ENCODE results near the gene ORC5. TPM values are rescaled to one million over a fixed set of nuclear protein-coding genes. Genes with fewer than 3 reads are reported as not detected.

Gene ORC5
- total and polyA plus RNA-seq, 2 experiments from 2014 or later, result 10.9 to 89.0 TPM

- no peak overlapping the region for H2AFZ ChIP-seq
- H4K20me1 ChIP-seq (replicated peaks; ENCODE audit: insufficient read depth), result no peaks in the 10 kb centered on the region
- H3K27me3 Mint-ChIP-seq (ENCODE audit: insufficient read depth, low read depth, poor library complexity), result peaks cover 2% of the 10 kb centered on the region
- H3K9me3 Mint-ChIP-seq, result no peaks in the 10 kb centered on the region
- no peaks in the 10 kb centered on the region; the same call in 2 of the 3 replicates for H3K36me3 Mint-ChIP-seq (ENCODE audit: low read depth)
- TF ChIP-seq REST (IDR thresholded peaks at IDR 0.05; ENCODE audit: unreplicated experiment), result no peak
- TF ChIP-seq, protein P1, sequence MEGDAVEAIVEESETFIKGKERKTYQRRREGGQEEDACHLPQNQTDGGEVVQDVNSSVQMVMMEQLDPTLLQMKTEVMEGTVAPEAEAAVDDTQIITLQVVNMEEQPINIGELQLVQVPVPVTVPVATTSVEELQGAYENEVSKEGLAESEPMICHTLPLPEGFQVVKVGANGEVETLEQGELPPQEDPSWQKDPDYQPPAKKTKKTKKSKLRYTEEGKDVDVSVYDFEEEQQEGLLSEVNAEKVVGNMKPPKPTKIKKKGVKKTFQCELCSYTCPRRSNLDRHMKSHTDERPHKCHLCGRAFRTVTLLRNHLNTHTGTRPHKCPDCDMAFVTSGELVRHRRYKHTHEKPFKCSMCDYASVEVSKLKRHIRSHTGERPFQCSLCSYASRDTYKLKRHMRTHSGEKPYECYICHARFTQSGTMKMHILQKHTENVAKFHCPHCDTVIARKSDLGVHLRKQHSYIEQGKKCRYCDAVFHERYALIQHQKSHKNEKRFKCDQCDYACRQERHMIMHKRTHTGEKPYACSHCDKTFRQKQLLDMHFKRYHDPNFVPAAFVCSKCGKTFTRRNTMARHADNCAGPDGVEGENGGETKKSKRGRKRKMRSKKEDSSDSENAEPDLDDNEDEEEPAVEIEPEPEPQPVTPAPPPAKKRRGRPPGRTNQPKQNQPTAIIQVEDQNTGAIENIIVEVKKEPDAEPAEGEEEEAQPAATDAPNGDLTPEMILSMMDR (conservative IDR thresholded peaks at IDR 0.05; ENCODE audit: low read depth in 2 of 2), result no peak
- no peak for TF ChIP-seq CREB1 (CRISPR knock-in tag; IDR thresholded peaks at IDR 0.05; ENCODE audit: low read depth)
- TF ChIP-seq EZH2phosphoT487 (IDR thresholded peaks at IDR 0.05; ENCODE audit: unreplicated experiment), result no peak
- no peak for TF ChIP-seq STAT1 (IDR thresholded peaks at IDR 0.05; ENCODE audit: unreplicated experiment)
- TF ChIP-seq, protein P2, sequence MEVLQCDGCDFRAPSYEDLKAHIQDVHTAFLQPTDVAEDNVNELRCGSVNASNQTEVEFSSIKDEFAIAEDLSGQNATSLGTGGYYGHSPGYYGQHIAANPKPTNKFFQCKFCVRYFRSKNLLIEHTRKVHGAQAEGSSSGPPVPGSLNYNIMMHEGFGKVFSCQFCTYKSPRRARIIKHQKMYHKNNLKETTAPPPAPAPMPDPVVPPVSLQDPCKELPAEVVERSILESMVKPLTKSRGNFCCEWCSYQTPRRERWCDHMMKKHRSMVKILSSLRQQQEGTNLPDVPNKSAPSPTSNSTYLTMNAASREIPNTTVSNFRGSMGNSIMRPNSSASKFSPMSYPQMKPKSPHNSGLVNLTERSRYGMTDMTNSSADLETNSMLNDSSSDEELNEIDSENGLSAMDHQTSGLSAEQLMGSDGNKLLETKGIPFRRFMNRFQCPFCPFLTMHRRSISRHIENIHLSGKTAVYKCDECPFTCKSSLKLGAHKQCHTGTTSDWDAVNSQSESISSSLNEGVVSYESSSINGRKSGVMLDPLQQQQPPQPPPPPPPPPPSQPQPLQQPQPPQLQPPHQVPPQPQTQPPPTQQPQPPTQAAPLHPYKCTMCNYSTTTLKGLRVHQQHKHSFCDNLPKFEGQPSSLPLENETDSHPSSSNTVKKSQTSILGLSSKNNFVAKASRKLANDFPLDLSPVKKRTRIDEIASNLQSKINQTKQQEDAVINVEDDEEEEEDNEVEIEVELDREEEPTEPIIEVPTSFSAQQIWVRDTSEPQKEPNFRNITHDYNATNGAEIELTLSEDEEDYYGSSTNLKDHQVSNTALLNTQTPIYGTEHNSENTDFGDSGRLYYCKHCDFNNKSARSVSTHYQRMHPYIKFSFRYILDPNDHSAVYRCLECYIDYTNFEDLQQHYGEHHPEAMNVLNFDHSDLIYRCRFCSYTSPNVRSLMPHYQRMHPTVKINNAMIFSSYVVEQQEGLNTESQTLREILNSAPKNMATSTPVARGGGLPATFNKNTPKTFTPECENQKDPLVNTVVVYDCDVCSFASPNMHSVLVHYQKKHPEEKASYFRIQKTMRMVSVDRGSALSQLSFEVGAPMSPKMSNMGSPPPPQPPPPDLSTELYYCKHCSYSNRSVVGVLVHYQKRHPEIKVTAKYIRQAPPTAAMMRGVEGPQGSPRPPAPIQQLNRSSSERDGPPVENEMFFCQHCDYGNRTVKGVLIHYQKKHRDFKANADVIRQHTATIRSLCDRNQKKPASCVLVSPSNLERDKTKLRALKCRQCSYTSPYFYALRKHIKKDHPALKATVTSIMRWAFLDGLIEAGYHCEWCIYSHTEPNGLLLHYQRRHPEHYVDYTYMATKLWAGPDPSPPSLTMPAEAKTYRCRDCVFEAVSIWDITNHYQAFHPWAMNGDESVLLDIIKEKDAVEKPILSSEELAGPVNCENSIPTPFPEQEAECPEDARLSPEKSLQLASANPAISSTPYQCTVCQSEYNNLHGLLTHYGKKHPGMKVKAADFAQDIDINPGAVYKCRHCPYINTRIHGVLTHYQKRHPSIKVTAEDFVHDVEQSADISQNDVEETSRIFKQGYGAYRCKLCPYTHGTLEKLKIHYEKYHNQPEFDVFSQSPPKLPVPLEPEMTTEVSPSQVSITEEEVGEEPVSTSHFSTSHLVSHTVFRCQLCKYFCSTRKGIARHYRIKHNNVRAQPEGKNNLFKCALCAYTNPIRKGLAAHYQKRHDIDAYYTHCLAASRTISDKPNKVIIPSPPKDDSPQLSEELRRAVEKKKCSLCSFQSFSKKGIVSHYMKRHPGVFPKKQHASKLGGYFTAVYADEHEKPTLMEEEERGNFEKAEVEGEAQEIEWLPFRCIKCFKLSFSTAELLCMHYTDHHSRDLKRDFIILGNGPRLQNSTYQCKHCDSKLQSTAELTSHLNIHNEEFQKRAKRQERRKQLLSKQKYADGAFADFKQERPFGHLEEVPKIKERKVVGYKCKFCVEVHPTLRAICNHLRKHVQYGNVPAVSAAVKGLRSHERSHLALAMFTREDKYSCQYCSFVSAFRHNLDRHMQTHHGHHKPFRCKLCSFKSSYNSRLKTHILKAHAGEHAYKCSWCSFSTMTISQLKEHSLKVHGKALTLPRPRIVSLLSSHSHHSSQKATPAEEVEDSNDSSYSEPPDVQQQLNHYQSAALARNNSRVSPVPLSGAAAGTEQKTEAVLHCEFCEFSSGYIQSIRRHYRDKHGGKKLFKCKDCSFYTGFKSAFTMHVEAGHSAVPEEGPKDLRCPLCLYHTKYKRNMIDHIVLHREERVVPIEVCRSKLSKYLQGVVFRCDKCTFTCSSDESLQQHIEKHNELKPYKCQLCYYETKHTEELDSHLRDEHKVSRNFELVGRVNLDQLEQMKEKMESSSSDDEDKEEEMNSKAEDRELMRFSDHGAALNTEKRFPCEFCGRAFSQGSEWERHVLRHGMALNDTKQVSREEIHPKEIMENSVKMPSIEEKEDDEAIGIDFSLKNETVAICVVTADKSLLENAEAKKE (CRISPR knock-in tag; IDR thresholded peaks at IDR 0.05), result no peak
- TF ChIP-seq JUNB (IDR thresholded peaks at IDR 0.05; ENCODE audit: unreplicated experiment), result no peak
- no peak for TF ChIP-seq EZH2 (IDR thresholded peaks at IDR 0.05; ENCODE audit: low read depth, unreplicated experiment)
- no peak for TF ChIP-seq ZNF114 (CRISPR knock-in tag; IDR thresholded peaks at IDR 0.05)
- no peak overlapping the region; the same call in 1 of the 2 replicates for H3K27ac Mint-ChIP-seq
- no peaks in the 10 kb centered on the region for H3K36me3 ChIP-seq (ENCODE audit: insufficient read depth)
- DNase-seq (ENCODE audit: low spot score) (no peak), ATAC-seq (no peak)
- no peak overlapping the region for H3K4me3 Mint-ChIP-seq
- no peak overlapping the region for H3K27ac ChIP-seq (ENCODE audit: low read depth)
- 0 out of 2 replicates have a peak, but pooled peaks cover 3% of the 10 kb centered on the region for H3K4me1 ChIP-seq (ENCODE audit: insufficient read depth)
- no peaks in the 10 kb centered on the region for H3K27me3 ChIP-seq (ENCODE audit: insufficient read depth)
- H3K4me1 Mint-ChIP-seq, result peaks cover 5% of the 10 kb centered on the region; the same call in 1 of the 3 replicates
- H3F3A ChIP-seq (replicated peaks; ENCODE audit: low read depth), result no peaks in the 10 kb centered on the region
- no peaks in the 10 kb centered on the region for H3K9me2 ChIP-seq (ENCODE audit: insufficient read depth)
- no peak overlapping the region for H3K4me3 ChIP-seq
- H3K4me2 ChIP-seq, result no peak overlapping the region
- no peaks in the 10 kb centered on the region for H3K79me2 ChIP-seq (replicated peaks; ENCODE audit: insufficient read depth)
Observed at GRCh38 chr7:104142147-104142546, 65.7 kb downstream of the ORC5 start.
